ENCODE results near the gene SP8.

- TF ChIP-seq POLR2A (IDR thresholded peaks at IDR 0.05; ENCODE audit: low read length) (no peak), GATA1 (IDR thresholded peaks at IDR 0.05; ENCODE audit: low read depth, low read length) (no peak)
These were observed 9.2 kb upstream of the SP8 start for GRCh38 chr7:20795881-20796280.

All from erythroblast (primary cell).